ENCODE data around the gene LAMP2. TPM values are rescaled to one million over a fixed set of nuclear protein-coding genes. Genes with fewer than 3 reads are reported as not detected.

Gene LAMP2
- total RNA-seq (100 to 1,000 TPM in 1 of 9 donors, 10 to 100 TPM in 8; 58.7 to 111 (median 68.2) TPM), polyA plus RNA-seq (10 to 100 TPM; 15.5 to 54.8 TPM)
- long read RNA-seq, donor 1, full-length matches to known transcripts = 192 of 209 reads
- long read RNA-seq, donor 1, partial matches to known transcripts = 7 of 209 reads
- long read RNA-seq, donor 1, other reads (novel, unspliced or antisense) = 10 of 209 reads
- long read RNA-seq, donor 2, full-length matches to known transcripts = 411 of 464 reads
- long read RNA-seq, donor 2, partial matches to known transcripts = 25 of 464 reads
- long read RNA-seq, donor 2, other reads (novel, unspliced or antisense) = 28 of 464 reads
- long read RNA-seq, donor 3, full-length matches to known transcripts = 219 of 228 reads
- long read RNA-seq, donor 3, partial matches to known transcripts = 3 of 228 reads
- long read RNA-seq, donor 3, other reads (novel, unspliced or antisense) = 6 of 228 reads

DNA sequence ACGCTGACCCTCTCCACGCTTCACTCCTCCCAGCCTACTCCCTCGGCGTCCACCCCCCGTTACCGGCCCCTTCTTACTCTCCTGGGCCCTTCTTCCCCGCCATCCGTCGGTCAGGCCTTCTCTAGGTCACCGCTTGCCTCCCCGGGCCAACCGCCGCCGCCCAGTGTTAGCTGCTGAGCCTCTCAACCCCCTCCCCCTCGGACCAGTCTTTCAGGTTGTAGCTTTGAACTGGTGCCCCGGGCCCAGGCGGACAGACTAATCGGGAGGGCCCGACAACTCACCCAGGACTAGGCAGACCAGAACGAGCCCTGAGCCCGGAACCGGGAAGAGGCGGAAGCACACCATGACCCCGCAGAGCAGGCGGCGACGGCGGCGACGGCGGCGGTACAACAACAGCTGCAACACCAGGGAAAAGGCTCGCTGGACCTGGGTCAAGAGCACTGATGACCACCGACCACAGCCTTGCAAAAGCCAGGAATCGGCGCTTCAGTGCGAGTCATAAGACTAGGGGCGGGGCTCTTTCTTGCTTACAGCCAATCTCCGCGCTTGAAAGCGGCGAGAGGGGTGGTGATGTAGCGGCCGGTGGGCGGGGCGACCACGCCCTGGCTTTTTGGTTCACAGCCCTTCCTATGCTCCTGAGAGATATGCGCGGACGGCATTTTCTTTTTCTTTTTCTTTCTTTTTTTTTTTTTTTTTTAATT lies at the start of gene LAMP2:
Gene LAMP2, minus strand, starts transcription at position 472 of the 701 bp plus-strand sequence. Its CDS starts 127 bp downstream, at position 345.
- ATAC-seq = peak; percentile 97 to 98 (median 98)
- H3K4me1 ChIP-seq = peaks cover 0 to 35% (median 8%) of the 10 kb centered on the region in 12 donors
- no peaks in the 10 kb centered on the region for H3K36me3 ChIP-seq
- TF ChIP-seq, protein P1, sequence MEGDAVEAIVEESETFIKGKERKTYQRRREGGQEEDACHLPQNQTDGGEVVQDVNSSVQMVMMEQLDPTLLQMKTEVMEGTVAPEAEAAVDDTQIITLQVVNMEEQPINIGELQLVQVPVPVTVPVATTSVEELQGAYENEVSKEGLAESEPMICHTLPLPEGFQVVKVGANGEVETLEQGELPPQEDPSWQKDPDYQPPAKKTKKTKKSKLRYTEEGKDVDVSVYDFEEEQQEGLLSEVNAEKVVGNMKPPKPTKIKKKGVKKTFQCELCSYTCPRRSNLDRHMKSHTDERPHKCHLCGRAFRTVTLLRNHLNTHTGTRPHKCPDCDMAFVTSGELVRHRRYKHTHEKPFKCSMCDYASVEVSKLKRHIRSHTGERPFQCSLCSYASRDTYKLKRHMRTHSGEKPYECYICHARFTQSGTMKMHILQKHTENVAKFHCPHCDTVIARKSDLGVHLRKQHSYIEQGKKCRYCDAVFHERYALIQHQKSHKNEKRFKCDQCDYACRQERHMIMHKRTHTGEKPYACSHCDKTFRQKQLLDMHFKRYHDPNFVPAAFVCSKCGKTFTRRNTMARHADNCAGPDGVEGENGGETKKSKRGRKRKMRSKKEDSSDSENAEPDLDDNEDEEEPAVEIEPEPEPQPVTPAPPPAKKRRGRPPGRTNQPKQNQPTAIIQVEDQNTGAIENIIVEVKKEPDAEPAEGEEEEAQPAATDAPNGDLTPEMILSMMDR (IDR thresholded peaks at IDR 0.05) = no peak
- peak in 1 of 2 donors; percentile 73 for TF ChIP-seq POLR2A (IDR thresholded peaks at IDR 0.05)
- peak within 1 kb of the TSS; percentile 68 to 92 (median 88) for H3K27ac ChIP-seq
- no peaks in the 10 kb centered on the region for H3K27me3 ChIP-seq
- intact Hi-C loops (cut with DNase I) = loop anchor here in 1 of 10 donors (10.0 kb wide), 1 partner anchor 214 kb away; the partner anchor contains the start of gene ZBTB33
- DNase-seq = peak; percentile 87 to 92 (median 88)
- 0 to 34% (median 14%) methylated on average over 39 to 50 of the region's 50 CpGs for WGBS, 4 donors
- no peaks in the 10 kb centered on the region for H3K9me3 ChIP-seq
- H3K4me3 ChIP-seq = peak within 1 kb of the TSS; percentile 4 to 96 (median 70)

DNA sequence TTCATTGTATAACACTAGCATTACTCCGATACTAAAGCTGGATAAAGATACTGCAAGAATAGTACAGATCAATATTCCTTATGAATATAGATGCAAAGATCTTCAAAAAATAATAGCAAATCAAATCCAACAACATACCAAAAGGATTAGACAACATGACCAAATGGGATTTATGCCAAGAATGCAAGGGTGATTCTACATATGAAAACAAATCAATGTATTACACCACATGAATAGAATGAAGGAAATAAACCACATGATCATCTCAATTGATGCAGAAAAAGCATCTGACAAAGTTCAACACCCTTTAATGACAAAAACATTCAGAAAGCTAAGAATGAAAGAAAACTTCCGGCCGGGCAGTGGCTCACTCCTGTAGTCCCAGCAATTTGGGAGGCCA lies 48.8 kb upstream of the LAMP2 start:
- intact Hi-C loops (cut with DNase I) = no loop called here
- Histone ChIP-seq H3K36me3 (no peaks in the 10 kb centered on the region), H3K27ac (no peak overlapping the region), H3K27me3 (no peaks in the 10 kb centered on the region), H3K4me3 (no peak overlapping the region), H3K4me1 (no peaks in the 10 kb centered on the region), H3K9me3 (peaks cover 0 to 3% (median 0%) of the 10 kb centered on the region in 12 donors)
- TF ChIP-seq, protein P1 (IDR thresholded peaks at IDR 0.05) = no peak
- no peak for ATAC-seq
- DNase-seq = no peak
- 78 to 88% (median 80%) methylated on average over 3 of the region's 3 CpGs for WGBS, 4 donors

DNA sequence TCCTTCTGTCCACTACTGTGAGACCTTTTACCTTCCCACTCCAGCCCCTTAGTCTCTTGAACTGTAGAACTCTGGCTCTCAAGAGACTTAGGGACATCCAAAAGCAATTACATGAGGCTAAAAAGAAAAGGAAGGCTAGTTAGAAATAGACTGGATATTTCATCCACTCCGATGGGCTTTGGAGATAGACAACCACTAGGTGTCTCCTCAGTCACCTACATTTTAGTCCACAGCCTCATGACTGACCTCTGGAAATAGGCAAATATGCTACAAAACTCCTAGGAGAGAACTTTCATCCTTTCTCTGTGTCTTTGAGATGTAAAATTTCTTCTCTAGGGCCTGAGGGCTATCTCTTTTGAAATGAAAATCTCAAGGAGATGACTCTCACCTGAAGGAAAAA lies 45.1 kb upstream of the LAMP2 start:
- H3K36me3 ChIP-seq = no peaks in the 10 kb centered on the region
- no peaks in the 10 kb centered on the region for H3K4me1 ChIP-seq
- no peaks in the 10 kb centered on the region for H3K9me3 ChIP-seq
- ATAC-seq = no peak
- intact Hi-C loops (cut with DNase I) = no loop called here
- no peak overlapping the region for H3K4me3 ChIP-seq
- H3K27ac ChIP-seq = no peak overlapping the region
- no peaks in the 10 kb centered on the region for H3K27me3 ChIP-seq
- 39 to 65% (median 59%) methylated on average over 1 of the region's 1 CpG for WGBS, 4 donors
- no peak for TF ChIP-seq POLR2A (IDR thresholded peaks at IDR 0.05)
- TF ChIP-seq, protein P1 (IDR thresholded peaks at IDR 0.05) = peak in 3 of 12 donors; percentile 11 to 13 (median 11)
- no peak for DNase-seq

- no peaks in the 10 kb centered on the region for H3K36me3 ChIP-seq
- no peak for ATAC-seq
- H3K9me3 ChIP-seq = no peaks in the 10 kb centered on the region
- 61 to 91% (median 84%) methylated on average over 2 of the region's 2 CpGs for WGBS, 4 donors
- TF ChIP-seq POLR2A (IDR thresholded peaks at IDR 0.05) = no peak
- TF ChIP-seq, protein P1 (IDR thresholded peaks at IDR 0.05) = no peak
- H3K27me3 ChIP-seq = no peaks in the 10 kb centered on the region
- no peak overlapping the region for H3K4me3 ChIP-seq
- intact Hi-C loops (cut with DNase I) = no loop called here
- DNase-seq = no peak
- no peak overlapping the region for H3K27ac ChIP-seq
- H3K4me1 ChIP-seq = no peaks in the 10 kb centered on the region
These were observed 43.5 kb upstream of the LAMP2 start for GRCh38 chrX:120512627-120513026.

All from heart left ventricle (tissue), 16 donors.